DOHH2 (cell line): Measurements from ENCODE around the gene SPTBN1.

Experiments
- EZH2phosphoT487 ChIP-seq: fragments of 200-600 bp; sonication (generic); IDR thresholded peaks from 2 replicates; pipeline ENCODE4 v1.6.1; 2017; ENCODE audit warnings: borderline replicate concordance, mild to moderate bottlenecking, antibody characterized with exemption, low read length, moderate library complexity, mixed read lengths
- TF ChIP-seq, protein P1 (sequence below): fragments of 200-600 bp; sonication (generic); IDR thresholded peaks from one replicate; pipeline ENCODE4 v1.5.1; 2014; ENCODE audit warnings: antibody characterized with exemption, mild to moderate bottlenecking, low read depth, low read length; ENCODE audit not compliant: poor library complexity, severe bottlenecking

- TF ChIP-seq, protein P1, sequence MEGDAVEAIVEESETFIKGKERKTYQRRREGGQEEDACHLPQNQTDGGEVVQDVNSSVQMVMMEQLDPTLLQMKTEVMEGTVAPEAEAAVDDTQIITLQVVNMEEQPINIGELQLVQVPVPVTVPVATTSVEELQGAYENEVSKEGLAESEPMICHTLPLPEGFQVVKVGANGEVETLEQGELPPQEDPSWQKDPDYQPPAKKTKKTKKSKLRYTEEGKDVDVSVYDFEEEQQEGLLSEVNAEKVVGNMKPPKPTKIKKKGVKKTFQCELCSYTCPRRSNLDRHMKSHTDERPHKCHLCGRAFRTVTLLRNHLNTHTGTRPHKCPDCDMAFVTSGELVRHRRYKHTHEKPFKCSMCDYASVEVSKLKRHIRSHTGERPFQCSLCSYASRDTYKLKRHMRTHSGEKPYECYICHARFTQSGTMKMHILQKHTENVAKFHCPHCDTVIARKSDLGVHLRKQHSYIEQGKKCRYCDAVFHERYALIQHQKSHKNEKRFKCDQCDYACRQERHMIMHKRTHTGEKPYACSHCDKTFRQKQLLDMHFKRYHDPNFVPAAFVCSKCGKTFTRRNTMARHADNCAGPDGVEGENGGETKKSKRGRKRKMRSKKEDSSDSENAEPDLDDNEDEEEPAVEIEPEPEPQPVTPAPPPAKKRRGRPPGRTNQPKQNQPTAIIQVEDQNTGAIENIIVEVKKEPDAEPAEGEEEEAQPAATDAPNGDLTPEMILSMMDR: no peak
- no peak for TF ChIP-seq EZH2phosphoT487
Observed at GRCh38 chr2:54720563-54720962, 264.4 kb downstream of the SPTBN1 start.
